T-helper 22 cell (primary cell): ENCODE measurements around the gene HOXC12.

Experiments
- DNase-seq: peaks from one replicate; pipeline ENCODE4 v3.0.0-alpha.2; 2020; ENCODE audit warnings: low read depth

HOXC12 gene

DNA sequence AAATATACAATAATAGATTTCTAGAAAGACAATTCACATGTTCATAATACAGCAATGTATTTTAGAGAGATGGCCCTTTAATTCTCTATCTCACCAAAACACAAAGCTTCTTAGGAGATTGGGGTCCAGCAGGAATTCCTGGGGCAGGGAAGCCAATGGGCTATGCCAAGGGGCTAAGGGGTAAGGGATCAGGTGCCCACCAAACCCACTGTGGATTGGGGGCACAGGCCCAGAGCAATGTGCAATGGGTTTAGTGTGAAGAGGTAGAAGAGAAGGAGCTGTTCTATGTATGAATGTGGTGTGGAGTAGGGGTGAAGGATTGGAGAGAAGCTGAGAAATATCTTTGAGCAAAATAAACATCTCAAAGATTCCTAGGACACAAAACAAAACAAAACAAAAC, 13.5 kb upstream of the HOXC12 start:
- DNase-seq, result no peak

DNA sequence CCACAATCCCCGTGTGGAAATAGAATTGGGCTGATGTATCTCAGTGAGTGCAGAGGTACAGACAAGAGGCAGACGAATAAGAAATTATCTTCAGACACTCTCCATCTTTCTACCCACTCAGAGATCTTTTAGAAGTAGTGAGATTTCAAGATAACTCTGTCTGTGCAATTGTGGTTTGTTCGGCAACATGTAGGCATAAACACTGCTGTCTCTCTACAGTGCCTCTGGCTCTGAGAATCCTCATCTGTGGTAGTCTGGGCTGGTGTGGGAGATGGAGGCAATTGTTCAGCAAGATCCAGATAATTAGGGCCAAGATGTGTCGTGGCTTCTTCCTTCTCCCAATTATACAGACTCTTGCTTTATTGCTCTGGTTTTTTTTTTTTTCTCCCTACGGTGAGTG, 13.0 kb upstream of the HOXC12 start:
- DNase-seq, result no peak

- no peak for DNase-seq
Measured at GRCh38 chr12:53942467-53942997, 12.2 kb upstream of the HOXC12 start.

DNA sequence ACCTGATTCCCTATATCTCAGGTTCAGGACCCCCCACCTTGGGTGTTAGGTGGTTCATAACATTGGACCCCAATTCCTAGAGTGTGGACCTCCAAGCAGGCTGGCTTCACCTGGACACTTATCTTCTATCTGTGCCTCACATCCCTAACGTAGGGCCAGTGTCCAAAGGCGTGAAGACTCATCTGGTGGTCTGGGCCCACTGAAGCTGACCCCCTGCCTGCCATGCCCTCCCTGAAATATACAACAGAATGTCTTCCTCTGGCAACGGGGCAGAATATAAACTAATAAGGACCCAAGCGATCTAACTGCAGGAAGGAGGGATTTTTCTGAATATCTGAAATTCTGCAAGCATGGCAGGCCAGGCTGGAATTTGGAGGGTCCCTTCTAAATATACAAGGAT, 10.5 kb upstream of the HOXC12 start:
- DNase-seq, result no peak

DNA sequence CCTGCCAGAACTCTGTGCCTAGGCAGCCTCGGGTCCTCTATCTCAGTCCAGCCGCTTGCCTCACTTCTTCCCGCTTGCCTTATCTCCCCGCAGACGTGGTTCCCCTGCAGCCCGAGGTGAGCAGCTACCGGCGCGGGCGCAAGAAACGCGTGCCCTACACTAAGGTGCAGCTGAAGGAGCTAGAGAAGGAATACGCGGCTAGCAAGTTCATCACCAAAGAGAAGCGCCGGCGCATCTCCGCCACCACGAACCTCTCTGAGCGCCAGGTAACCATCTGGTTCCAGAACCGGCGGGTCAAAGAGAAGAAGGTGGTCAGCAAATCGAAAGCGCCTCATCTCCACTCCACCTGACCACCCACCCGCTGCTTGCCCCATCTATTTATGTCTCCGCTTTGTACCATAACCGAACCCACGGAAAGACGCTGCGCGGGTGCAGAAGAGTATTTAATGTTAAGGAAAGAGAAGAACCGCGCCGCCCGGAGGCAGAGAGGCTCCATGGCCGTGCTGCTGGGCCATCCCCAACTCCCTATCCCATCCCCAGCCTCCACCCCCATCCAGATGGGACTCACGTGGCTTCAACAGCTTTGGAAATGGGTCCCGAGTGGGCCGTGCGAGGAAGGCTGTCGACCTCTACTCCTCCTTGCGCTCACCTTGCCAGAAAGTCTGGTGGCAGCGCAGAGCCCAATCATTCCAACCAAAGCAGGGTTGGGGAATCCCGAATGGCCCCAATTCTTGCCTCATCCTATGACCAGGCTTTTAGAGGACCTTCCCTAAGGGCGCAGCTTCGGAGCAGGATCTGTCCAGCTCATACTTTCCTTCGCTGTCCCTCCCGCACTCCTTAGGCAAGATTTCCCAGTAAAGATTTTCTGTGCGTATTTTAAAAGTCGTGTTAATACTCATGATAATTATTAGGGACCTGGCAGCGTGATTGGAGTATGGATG, 9.5 kb upstream of the HOXC12 start:
- no peak for DNase-seq

DNA sequence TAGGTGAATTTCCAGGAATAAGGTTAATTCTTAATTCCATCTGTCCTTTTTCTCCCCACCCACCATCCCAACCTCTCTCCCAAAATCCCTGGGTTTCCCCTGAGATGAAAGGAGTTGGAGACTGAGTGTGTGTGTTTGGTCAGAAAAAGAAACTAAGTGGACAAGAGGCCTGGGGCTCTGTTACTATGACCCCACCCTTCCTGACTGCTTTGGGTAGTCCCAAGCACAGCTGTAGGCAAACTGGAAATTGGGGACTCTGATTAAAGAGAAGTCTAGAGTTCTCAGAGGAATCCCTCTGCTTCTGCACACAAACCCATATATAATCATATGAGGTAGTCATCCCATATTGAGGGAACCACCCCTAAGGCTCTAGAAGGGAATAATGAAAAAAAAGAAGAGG, 7.0 kb upstream of the HOXC12 start:
- DNase-seq, result no peak

- DNase-seq, result no peak
Measured at GRCh38 chr12:53948650-53949593, 5.8 kb upstream of the HOXC12 start.

- no peak for DNase-seq
Measured at GRCh38 chr12:53949631-53950436, 4.9 kb upstream of the HOXC12 start.

DNA sequence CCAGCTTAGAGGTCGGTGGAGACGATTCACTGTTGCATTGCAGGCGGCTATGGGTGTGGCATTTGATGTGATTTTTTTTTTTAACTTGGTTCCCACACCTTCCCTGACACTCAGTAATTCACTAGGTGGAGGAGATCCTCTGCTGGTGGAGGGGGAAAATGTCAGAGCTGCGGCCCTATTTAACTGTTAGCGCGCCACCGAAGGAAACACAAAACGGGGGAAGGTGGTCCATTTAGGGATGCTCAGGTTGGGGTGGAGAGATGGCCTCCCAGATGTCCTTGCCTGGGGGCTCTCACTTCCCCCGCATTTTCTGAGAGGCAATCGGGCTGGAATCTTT, 4.3 kb upstream of the HOXC12 start:
- no peak for DNase-seq

DNA sequence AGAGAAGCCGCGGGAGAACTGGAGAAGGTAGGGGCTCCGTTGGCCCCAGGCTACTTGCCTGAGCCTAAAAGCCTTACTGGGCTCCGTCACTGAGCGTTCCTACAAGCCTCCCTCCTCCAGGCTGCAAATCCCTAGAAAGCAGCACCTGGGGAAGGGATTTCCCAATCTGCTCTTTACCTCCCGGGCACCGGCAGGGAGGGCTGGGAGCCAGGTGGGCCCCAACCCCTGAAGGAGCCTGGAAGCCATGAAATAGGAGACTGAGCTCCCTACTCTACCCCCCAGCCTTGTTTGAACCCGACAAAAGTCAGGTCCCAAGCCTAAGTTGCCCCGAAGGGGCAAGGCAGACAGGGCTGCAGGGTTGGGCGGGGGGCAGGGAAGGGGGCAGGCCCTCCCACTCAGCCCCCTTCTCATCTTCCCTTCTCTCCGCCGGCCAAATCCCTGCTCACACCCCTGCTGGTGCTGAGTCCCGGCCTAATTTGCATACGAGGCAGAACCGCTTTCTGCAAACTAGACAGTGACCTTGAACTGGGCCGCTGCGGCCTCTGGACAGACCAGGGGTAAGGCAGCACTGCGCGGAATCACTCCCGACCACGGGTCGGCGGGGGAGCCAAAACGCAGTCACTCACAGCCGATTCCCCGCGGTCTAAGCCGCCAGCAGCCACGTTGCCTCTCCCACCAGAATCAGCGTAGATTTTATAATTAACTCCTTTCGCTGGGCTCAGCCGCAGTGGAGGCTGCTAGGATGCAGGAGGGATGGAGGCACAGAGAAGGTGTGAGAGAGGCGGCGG, 3.7 kb upstream of the HOXC12 start:
- no peak for DNase-seq

DNA sequence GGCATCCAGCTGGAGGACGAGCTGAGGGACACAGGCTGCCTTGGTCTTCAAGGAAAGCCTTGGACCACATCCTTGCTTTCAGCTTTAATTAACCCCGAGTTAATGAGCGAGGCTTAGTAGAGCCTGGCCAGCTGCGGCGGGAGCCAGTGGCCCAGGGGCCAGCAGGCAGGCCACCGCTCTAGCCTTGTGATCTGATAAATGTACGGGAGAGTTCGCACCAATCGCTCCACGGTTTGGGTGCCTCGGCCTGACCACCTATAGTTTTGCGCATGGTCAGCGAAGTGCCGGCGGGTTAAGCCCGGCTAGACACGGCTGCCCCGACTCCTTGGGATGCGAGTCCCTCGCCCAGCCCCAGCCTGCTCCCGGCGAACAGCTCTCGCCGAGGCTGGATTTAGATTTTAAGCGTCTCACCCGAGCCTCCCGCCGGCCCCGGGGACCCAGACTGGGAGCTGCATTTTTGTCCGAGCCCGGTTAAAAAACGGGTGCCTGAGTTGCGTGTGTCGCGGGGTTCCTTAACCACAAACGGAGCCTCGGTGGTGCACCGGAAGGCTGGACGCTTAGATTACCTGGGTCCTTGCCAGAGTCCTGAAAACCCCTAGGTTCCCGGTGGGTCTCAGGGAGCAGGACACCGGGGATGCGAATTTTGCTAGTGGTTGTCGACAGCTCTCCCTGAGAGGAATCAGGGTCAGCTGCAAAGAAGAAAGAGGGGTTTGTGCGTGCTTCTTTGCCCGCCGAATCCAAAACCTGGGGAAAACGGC, 2.9 kb upstream of the HOXC12 start:
- DNase-seq, result no peak

GRCh38 chr12:53952335-53952694, 2.4 kb upstream of the HOXC12 start:
- no peak for DNase-seq

- DNase-seq, result no peak
Measured at GRCh38 chr12:53952871-53953734, 1.6 kb upstream of the HOXC12 start.

GRCh38 chr12:53953831-53954693, 641 bp upstream of the HOXC12 start:
- no peak for DNase-seq

DNA sequence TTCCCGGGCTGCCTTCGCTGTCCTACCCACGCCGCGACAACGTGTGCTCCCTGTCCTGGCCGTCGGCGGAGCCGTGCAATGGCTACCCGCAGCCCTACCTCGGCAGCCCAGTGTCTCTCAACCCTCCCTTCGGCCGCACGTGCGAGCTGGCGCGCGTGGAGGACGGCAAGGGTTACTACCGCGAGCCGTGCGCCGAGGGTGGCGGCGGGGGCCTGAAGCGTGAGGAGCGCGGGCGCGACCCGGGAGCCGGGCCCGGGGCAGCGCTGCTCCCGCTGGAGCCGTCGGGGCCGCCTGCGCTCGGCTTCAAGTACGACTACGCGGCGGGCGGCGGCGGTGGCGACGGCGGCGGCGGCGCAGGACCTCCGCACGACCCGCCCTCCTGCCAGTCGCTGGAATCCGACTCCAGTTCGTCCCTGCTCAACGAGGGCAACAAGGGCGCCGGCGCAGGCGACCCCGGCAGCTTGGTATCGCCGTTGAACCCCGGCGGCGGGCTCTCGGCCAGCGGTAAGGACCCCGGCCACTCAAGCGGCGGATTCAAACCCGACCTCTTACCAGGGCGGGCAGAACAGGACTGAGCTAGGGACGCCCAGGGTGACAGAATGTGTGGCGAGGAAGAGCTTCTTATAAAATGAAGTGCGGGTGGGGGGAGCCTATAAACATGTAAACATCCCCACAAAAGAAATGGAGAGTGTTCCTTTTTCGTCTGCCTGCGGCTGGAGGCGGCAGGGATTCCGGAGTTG, 503 bp downstream of the HOXC12 start:
- DNase-seq, result no peak

DNA sequence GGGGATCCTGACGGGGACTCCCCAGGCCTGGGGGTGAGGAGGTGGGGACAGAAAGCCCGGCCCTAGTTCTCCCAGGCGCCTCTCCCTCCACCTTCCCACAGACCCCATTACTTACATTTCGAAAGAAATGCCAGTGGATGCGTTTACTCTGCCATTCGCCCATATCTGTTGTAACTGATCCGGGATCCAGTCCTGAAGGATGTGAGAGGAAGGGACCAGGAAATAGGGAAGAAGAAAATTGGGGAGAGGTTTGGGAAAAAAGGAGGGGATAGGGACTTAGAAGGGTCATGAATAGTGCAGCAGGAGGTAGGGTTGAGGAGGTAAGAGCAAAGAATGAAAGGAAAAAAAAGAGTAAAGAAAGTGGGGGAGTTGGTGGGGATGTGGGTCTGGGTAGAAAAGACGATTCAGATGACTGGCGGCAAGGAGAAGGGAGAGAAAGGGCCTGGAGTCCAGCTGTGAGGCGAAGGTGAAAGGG, 1.1 kb downstream of the HOXC12 start:
- DNase-seq, result no peak

DNA sequence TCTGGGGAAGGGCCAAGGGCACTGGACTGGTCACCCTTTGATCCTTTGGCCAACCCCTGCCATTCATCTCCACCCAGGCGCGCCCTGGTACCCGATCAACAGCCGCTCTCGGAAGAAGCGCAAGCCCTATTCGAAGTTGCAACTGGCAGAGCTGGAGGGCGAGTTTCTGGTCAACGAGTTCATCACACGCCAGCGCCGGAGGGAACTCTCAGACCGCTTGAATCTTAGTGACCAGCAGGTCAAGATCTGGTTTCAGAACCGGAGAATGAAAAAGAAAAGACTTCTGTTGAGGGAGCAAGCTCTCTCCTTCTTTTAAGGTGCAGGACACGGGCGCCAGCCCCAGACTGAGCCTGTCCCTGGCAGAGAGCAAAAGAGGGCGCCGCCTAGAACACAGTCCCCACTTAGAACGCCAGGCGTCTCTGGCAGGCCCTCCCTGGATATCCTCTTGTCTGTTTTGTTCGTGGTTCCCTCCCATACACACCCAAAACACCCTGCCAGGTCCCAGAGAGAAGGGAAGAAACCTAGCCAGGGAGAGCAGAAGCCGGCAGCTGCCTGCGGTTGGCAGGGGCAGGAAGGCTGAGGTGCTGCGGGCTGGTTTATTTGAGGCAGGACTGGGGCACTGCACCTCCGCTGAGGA, 1.7 kb downstream of the HOXC12 start:
- DNase-seq, result no peak
